Neuronal stem cell (in vitro differentiated cells): ENCODE measurements around the gene RABGEF1.
"Not testable (repeated sequence)": the region's sequence is repeated elsewhere in the genome, so short reads cannot be mapped to it uniquely, and the experiment has no call there.

Experiments
- DNase-seq: peaks from one replicate; pipeline ENCODE4 v3.0.0-alpha.2; 2013; ENCODE audit warnings: low spot score
- H2AFZ ChIP-seq: one replicate; pipeline ENCODE4 v1.6.1; 2013; ENCODE audit warnings: mild to moderate bottlenecking, low read length, inconsistent platforms
- H2AK5ac ChIP-seq: 2 replicates; pipeline ENCODE4 v1.6.1; 2013; ENCODE audit warnings: low read depth, mild to moderate bottlenecking, inconsistent platforms, low read length, moderate library complexity, mixed read lengths
- H2BK120ac ChIP-seq: 2 replicates; pipeline ENCODE4 v1.6.1; 2013; ENCODE audit warnings: low read depth, mild to moderate bottlenecking, inconsistent platforms, low read length, moderate library complexity, mixed read lengths
- H2BK12ac ChIP-seq: one replicate; pipeline ENCODE4 v1.6.1; 2013; ENCODE audit warnings: low read length, inconsistent platforms
- H2BK15ac ChIP-seq: 2 replicates; pipeline ENCODE4 v1.6.1; 2013; ENCODE audit warnings: mild to moderate bottlenecking, low read length, inconsistent platforms, mixed read lengths
- H2BK5ac ChIP-seq: one replicate; pipeline ENCODE4 v1.6.1; 2013; ENCODE audit warnings: inconsistent platforms, mild to moderate bottlenecking, low read length, moderate library complexity
- H3K14ac ChIP-seq: one replicate; pipeline ENCODE4 v1.6.1; 2013; ENCODE audit warnings: low read length, inconsistent platforms
- H3K18ac ChIP-seq: 2 replicates; pipeline ENCODE4 v1.6.1; 2013; ENCODE audit warnings: low read length, inconsistent platforms
- H3K23ac ChIP-seq: 2 replicates; pipeline ENCODE4 v1.6.1; 2013; ENCODE audit warnings: low read depth, mild to moderate bottlenecking, mixed read lengths, low read length, inconsistent platforms; ENCODE audit not compliant: poor library complexity
- H3K27ac ChIP-seq: replicated peaks from 3 replicates; pipeline ENCODE4 v1.5.1; 2013; ENCODE audit warnings: low read length, inconsistent platforms
- H3K27me3 ChIP-seq, 3 experiments: 2 replicates each; pipeline ENCODE4 v1.6.1; 2013; ENCODE audit warnings: low read length in 3 of 3, mild to moderate bottlenecking in 2 of 3, inconsistent platforms in 1 of 3, low read depth in 1 of 3, mixed read lengths in 1 of 3, moderate library complexity in 1 of 3; ENCODE audit not compliant: control insufficient read depth in 3 of 3, insufficient read depth in 3 of 3
- H3K36me3 ChIP-seq, 2 donors: replicated peaks in 1 of 2; 2 replicates each; pipeline ENCODE4 v1.6.1; 2013; ENCODE audit warnings: low read length in 2 of 2; ENCODE audit not compliant: control insufficient read depth in 2 of 2, insufficient read depth in 2 of 2
- H3K4ac ChIP-seq: 2 replicates; pipeline ENCODE4 v1.6.1; 2013; ENCODE audit warnings: inconsistent platforms, mild to moderate bottlenecking, low read length, moderate library complexity
- H3K4me1 ChIP-seq, 2 donors: 1 replicate in 1 of 2; 2 replicates in 1 of 2; pipeline ENCODE4 v1.6.1; 2013; ENCODE audit warnings: low read length in 2 of 2, low read depth in 1 of 2; ENCODE audit not compliant: control insufficient read depth in 2 of 2, insufficient read depth in 1 of 2
- H3K4me2 ChIP-seq: one replicate; pipeline ENCODE4 v1.6.1; 2013; ENCODE audit warnings: mild to moderate bottlenecking, low read length, inconsistent platforms; ENCODE audit not compliant: insufficient read depth, poor library complexity, severe bottlenecking
- H3K4me3 ChIP-seq, 2 donors: 2 replicates each; pipeline ENCODE4 v1.5.1; 2013; ENCODE audit warnings: low read length in 2 of 2, mild to moderate bottlenecking in 2 of 2, inconsistent platforms in 1 of 2, moderate library complexity in 1 of 2
- H3K79me1 ChIP-seq: one replicate; pipeline ENCODE4 v1.6.1; 2013; ENCODE audit warnings: low read depth, mild to moderate bottlenecking, inconsistent platforms, low read length, moderate library complexity
- H3K9ac ChIP-seq: one replicate; pipeline ENCODE4 v1.6.1; 2013; ENCODE audit warnings: mild to moderate bottlenecking, low read depth, low read length, inconsistent platforms; ENCODE audit not compliant: poor library complexity
- H3K9me3 ChIP-seq, 2 donors: replicated peaks in 1 of 2; 2 replicates each; pipeline versions ENCODE3 to v1.6.1; 2013; ENCODE audit warnings: low read length in 2 of 2, mild to moderate bottlenecking in 2 of 2, inconsistent platforms in 1 of 2, low read depth in 1 of 2, mixed read lengths in 1 of 2, moderate library complexity in 1 of 2; ENCODE audit not compliant: control insufficient read depth in 2 of 2, insufficient read depth in 1 of 2
- H4K8ac ChIP-seq: one replicate; pipeline ENCODE4 v1.6.1; 2013; ENCODE audit warnings: low read depth, mild to moderate bottlenecking, inconsistent platforms, low read length, moderate library complexity
- H4K91ac ChIP-seq: one replicate; pipeline ENCODE4 v1.6.1; 2013; ENCODE audit warnings: low read length, low read depth, mild to moderate bottlenecking, inconsistent platforms; ENCODE audit not compliant: poor library complexity
- WGBS, 2 donors: extraction: QIAGEN DNeasy Blood & Tissue Kit; methylation state at CpG; one replicate each; pipeline ENCODE4 v1.1.7; 2013; ENCODE audit warnings: missing lambda C conversion rate in 2 of 2, mixed read lengths in 1 of 2; ENCODE audit not compliant: insufficient read length in 2 of 2, insufficient replicate concordance in 1 of 2; ENCODE audit errors: extremely low coverage in 2 of 2; 5-methylcytosine and 5-hydroxymethylcytosine counted together

Gene RABGEF1

GRCh38 chr7:66754541-66754940 lies 14.0 kb downstream of the RABGEF1 start:
- Histone ChIP-seq H3K79me1 (peaks cover 2% of the 10 kb centered on the region), H3K23ac (no peak overlapping the region), H3K4me1 (no peaks in the 10 kb centered on the region), H2AFZ (no peak overlapping the region), H4K8ac (no peak overlapping the region), H3K36me3 (peaks cover 0 to 8% of the 10 kb centered on the region in 2 donors), H3K14ac (no peak overlapping the region), H2AK5ac (no peak overlapping the region), H2BK5ac (no peak overlapping the region), H3K9me3 (no peaks in the 10 kb centered on the region), H3K4me3 (no peak overlapping the region), H3K18ac (no peak overlapping the region), H2BK15ac (no peak overlapping the region), H2BK12ac (no peak overlapping the region), H3K27me3 (no peaks in the 10 kb centered on the region), H2BK120ac (no peak overlapping the region), H4K91ac (no peak overlapping the region), H3K4ac (no peak overlapping the region), H3K4me2 (no peak overlapping the region), H3K27ac (no peak overlapping the region), H3K9ac (no peak overlapping the region)
- DNase-seq, result no peak
- WGBS, 2 donors, result no CpG with 5 or more reads among the region's 4 CpGs

GRCh38 chr7:66755059-66755458 lies 14.5 kb downstream of the RABGEF1 start:
- H3K4me3 ChIP-seq, H2AK5ac ChIP-seq, H2BK12ac ChIP-seq, H3K14ac ChIP-seq, H3K27ac ChIP-seq, H3K27me3 ChIP-seq, H2AFZ ChIP-seq, H3K79me1 ChIP-seq, H2BK5ac ChIP-seq, H3K18ac ChIP-seq, H3K9ac ChIP-seq, H3K36me3 ChIP-seq, H2BK15ac ChIP-seq, H2BK120ac ChIP-seq, H4K91ac ChIP-seq, H3K4me1 ChIP-seq, DNase-seq, H3K4me2 ChIP-seq, H3K4ac ChIP-seq, H3K23ac ChIP-seq, H3K9me3 ChIP-seq, H4K8ac ChIP-seq: not testable (repeated sequence)
- WGBS, 2 donors, result no CpG with 5 or more reads among the region's 4 CpGs

- H3K27me3 ChIP-seq, H3K4me2 ChIP-seq, H2BK12ac ChIP-seq, H3K4me3 ChIP-seq, H4K91ac ChIP-seq, H3K36me3 ChIP-seq, H3K9me3 ChIP-seq, H2BK5ac ChIP-seq, H3K79me1 ChIP-seq, DNase-seq, H3K9ac ChIP-seq, H2AFZ ChIP-seq, H3K4ac ChIP-seq, H3K4me1 ChIP-seq, H2BK120ac ChIP-seq, H3K14ac ChIP-seq, H3K18ac ChIP-seq, H2AK5ac ChIP-seq, H3K23ac ChIP-seq, H4K8ac ChIP-seq, H3K27ac ChIP-seq, H2BK15ac ChIP-seq: not testable (repeated sequence)
- WGBS, 2 donors, result no CpG with 5 or more reads among the region's 3 CpGs
Observed at GRCh38 chr7:66756227-66756626, 15.7 kb downstream of the RABGEF1 start.

- Histone ChIP-seq H2BK12ac (no peak overlapping the region), H4K91ac (no peak overlapping the region), H3K14ac (no peak overlapping the region), H4K8ac (no peak overlapping the region), H2BK5ac (no peak overlapping the region), H3K27me3 (no peaks in the 10 kb centered on the region), H2BK120ac (no peak overlapping the region), H2AFZ (no peak overlapping the region), H3K4me2 (no peak overlapping the region), H3K9me3 (no peaks in the 10 kb centered on the region), H3K79me1 (peaks cover 2% of the 10 kb centered on the region), H3K9ac (no peak overlapping the region), H3K4ac (no peak overlapping the region), H3K4me1 (no peaks in the 10 kb centered on the region), H3K4me3 (no peak overlapping the region), H3K27ac (no peak overlapping the region), H2BK15ac (no peak overlapping the region), H2AK5ac (no peak overlapping the region), H3K18ac (no peak overlapping the region), H3K23ac (no peak overlapping the region), H3K36me3 (peaks cover 0 to 8% of the 10 kb centered on the region in 2 donors)
- no peak for DNase-seq
Observed at GRCh38 chr7:66756889-66757288, 16.4 kb downstream of the RABGEF1 start.
